MM.1S (cell line): ENCODE results near the gene TMEM45B.

Experiments
- EZH2phosphoT487 ChIP-seq: fragments of 300-600 bp; sonication (generic); IDR thresholded peaks from 2 replicates; pipeline ENCODE4 v1.6.1; 2018; ENCODE audit warnings: antibody characterized with exemption, low read length
- TF ChIP-seq, protein P1 (sequence below): fragments of 300-600 bp; sonication (generic); IDR thresholded peaks from 2 replicates; pipeline ENCODE4 v1.5.1; 2016; ENCODE audit warnings: antibody characterized with exemption, low read length, mixed read lengths

DNA sequence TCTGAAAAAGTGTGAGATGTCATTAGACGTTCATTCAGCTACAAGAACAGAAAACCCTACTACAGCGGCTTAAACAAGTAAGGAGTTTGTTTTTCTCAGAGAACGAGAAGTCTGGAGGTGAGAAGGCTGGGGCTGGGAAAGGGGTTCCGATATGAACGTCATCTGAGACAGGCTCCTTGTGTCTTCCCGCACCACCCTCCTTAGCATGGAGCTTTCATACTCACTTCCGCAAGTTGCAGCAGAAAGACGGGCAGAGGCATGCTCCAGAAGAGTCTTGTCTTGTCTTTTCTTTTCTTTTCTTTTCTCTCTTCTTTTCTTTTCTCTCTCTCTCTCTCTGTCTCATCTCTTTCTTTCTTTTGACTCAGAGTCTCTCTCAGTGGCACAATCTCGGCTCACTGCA lies 3.6 kb downstream of the TMEM45B start:
- TF ChIP-seq, protein P1, sequence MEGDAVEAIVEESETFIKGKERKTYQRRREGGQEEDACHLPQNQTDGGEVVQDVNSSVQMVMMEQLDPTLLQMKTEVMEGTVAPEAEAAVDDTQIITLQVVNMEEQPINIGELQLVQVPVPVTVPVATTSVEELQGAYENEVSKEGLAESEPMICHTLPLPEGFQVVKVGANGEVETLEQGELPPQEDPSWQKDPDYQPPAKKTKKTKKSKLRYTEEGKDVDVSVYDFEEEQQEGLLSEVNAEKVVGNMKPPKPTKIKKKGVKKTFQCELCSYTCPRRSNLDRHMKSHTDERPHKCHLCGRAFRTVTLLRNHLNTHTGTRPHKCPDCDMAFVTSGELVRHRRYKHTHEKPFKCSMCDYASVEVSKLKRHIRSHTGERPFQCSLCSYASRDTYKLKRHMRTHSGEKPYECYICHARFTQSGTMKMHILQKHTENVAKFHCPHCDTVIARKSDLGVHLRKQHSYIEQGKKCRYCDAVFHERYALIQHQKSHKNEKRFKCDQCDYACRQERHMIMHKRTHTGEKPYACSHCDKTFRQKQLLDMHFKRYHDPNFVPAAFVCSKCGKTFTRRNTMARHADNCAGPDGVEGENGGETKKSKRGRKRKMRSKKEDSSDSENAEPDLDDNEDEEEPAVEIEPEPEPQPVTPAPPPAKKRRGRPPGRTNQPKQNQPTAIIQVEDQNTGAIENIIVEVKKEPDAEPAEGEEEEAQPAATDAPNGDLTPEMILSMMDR: no peak
- no peak for TF ChIP-seq EZH2phosphoT487
